ENCODE results near the gene AP4E1.

GRCh38 chr15:50996641-50997040 is 88.2 kb downstream of the AP4E1 start:
- TF ChIP-seq CTCF (conservative IDR thresholded peaks at IDR 0.05; ENCODE audit: low read depth, low read length) (no peak), SMC3 (IDR thresholded peaks at IDR 0.05; ENCODE audit: low read depth, low read length) (no peak)

Measured in IMR-90 (cell line).